ENCODE measurements around the gene RTL10. TPM values are rescaled to one million over a fixed set of nuclear protein-coding genes. Genes with fewer than 3 reads are reported as not detected.
A peak's percentile ranks its signal among the peaks of the same experiment; 100 is the strongest.

Gene RTL10
- polyA plus RNA-seq, 1 donor: 19.5 TPM

- H3K4me3 ChIP-seq (ENCODE audit: low read length): no peak overlapping the region
- peak; percentile 28 to 60 for DNase-seq
- no peaks in the 10 kb centered on the region for H3K36me3 ChIP-seq (ENCODE audit: control insufficient read depth, insufficient read depth, low read length)
- no peaks in the 10 kb centered on the region for H3K27me3 ChIP-seq (ENCODE audit: control insufficient read depth, insufficient read depth, low read length)
- WGBS (ENCODE audit: insufficient coverage, low lambda C conversion rate): no CpG with 5 or more reads among the region's 38 CpGs
- H3K9me3 ChIP-seq (ENCODE audit: control insufficient read depth, low read depth, low read length): no peaks in the 10 kb centered on the region
- H3K4me1 ChIP-seq (ENCODE audit: control insufficient read depth, insufficient read depth, low read length): no peaks in the 10 kb centered on the region
- no peak overlapping the region for H3K27ac ChIP-seq (ENCODE audit: low read length)
These were observed 48.2 kb downstream of the RTL10 start for GRCh38 chr22:19806213-19807160.

- Histone ChIP-seq H3K4me1 (ENCODE audit: control insufficient read depth, insufficient read depth, low read length) (no peaks in the 10 kb centered on the region), H3K36me3 (ENCODE audit: control insufficient read depth, insufficient read depth, low read length) (no peaks in the 10 kb centered on the region), H3K27ac (ENCODE audit: low read length) (no peak overlapping the region), H3K4me3 (ENCODE audit: low read length) (no peak overlapping the region), H3K27me3 (ENCODE audit: control insufficient read depth, insufficient read depth, low read length) (no peaks in the 10 kb centered on the region), H3K9me3 (ENCODE audit: control insufficient read depth, low read depth, low read length) (no peaks in the 10 kb centered on the region)
- no CpG with 5 or more reads among the region's 8 CpGs for WGBS (ENCODE audit: insufficient coverage, low lambda C conversion rate)
- no peak for DNase-seq
These were observed 48.9 kb downstream of the RTL10 start for GRCh38 chr22:19805821-19806212.

Other genes starting within 250 kb of the RTL10 start
- gene SEPTIN5, start 140.4 kb downstream of the RTL10 start, polyA plus RNA-seq: 24.9 TPM
- gene GP1BB, start 131.3 kb downstream of the RTL10 start, polyA plus RNA-seq: 4.4 TPM
- gene TBX1, start 94.1 kb downstream of the RTL10 start, polyA plus RNA-seq: 2.4 TPM
- 4.4 TPM for gene GNB1L, start within 50 bp of the RTL10 start, polyA plus RNA-seq
- 182 TPM for gene COMT, start 86.9 kb upstream of the RTL10 start, polyA plus RNA-seq
- gene TXNRD2, start 86.9 kb upstream of the RTL10 start, polyA plus RNA-seq: 22.5 TPM
- 21.8 TPM for gene ARVCF, start 161.9 kb upstream of the RTL10 start, polyA plus RNA-seq
- 16.5 TPM for gene TANGO2, start 166.2 kb upstream of the RTL10 start, polyA plus RNA-seq
- gene DGCR8, start 225.4 kb upstream of the RTL10 start, polyA plus RNA-seq: 36.5 TPM

Data from large intestine (tissue), 3 donors.